SU-DHL-6 (cell line): ENCODE data around the gene ZNF622.

Experiments
- H2AFZ ChIP-seq: fragments of 200-600 bp; sonication (generic); 2 replicates; pipeline ENCODE4 v1.6.1; 2014; ENCODE audit warnings: low read depth, mild to moderate bottlenecking, moderate library complexity, mixed read lengths, antibody characterized with exemption, low read length; ENCODE audit not compliant: severe bottlenecking
- H3F3A ChIP-seq: fragments of 200-600 bp; shearing (Covaris generic); 2 replicates; pipeline ENCODE4 v1.6.0; 2016; ENCODE audit warnings: antibody characterized with exemption, mild to moderate bottlenecking; ENCODE audit not compliant: insufficient read depth
- H3K27ac ChIP-seq: fragments of 200-600 bp; sonication (generic); 2 replicates; pipeline ENCODE4 v1.5.1; 2016; ENCODE audit warnings: low read depth, mild to moderate bottlenecking, low read length, moderate library complexity, mixed read lengths
- H3K27me3 ChIP-seq: fragments of 200-600 bp; sonication (generic), shearing (Covaris generic); 2 replicates; pipeline ENCODE4 v1.6.0; 2014; ENCODE audit warnings: mild to moderate bottlenecking, low read length
- H3K36me3 ChIP-seq: fragments of 200-600 bp; sonication (generic); 2 replicates; pipeline ENCODE4 v1.6.1; 2014; ENCODE audit warnings: mild to moderate bottlenecking, low read length, mixed read lengths
- H3K4me2 ChIP-seq: fragments of 300-600, 200-600 bp; shearing (Covaris generic), sonication (generic); 2 replicates; pipeline ENCODE4 v1.6.0; 2014; ENCODE audit warnings: low read length, low read depth, mild to moderate bottlenecking; ENCODE audit not compliant: poor library complexity, severe bottlenecking
- H3K4me3 ChIP-seq: fragments of 200-600 bp; sonication (generic); 2 replicates; pipeline ENCODE4 v1.5.1; 2014; ENCODE audit warnings: antibody characterized with exemption, low read length, mild to moderate bottlenecking, mixed read lengths; ENCODE audit not compliant: insufficient read depth, poor library complexity, severe bottlenecking
- H3K79me2 ChIP-seq: fragments of 200-600 bp; sonication (generic); 2 replicates; pipeline ENCODE4 v1.6.1; 2014; ENCODE audit warnings: mild to moderate bottlenecking, low read length, moderate library complexity; ENCODE audit not compliant: insufficient read depth
- H3K9ac ChIP-seq: fragments of 200-600 bp; sonication (generic); 2 replicates; pipeline ENCODE4 v1.7.0; 2014; ENCODE audit warnings: mild to moderate bottlenecking, low read length
- H3K9me2 ChIP-seq: fragments of 200-600 bp; sonication (generic); replicated peaks from 2 replicates; pipeline ENCODE4 v1.6.1; 2014; ENCODE audit warnings: low read length; ENCODE audit not compliant: insufficient read depth
- H3K9me3 ChIP-seq: fragments of 200-600 bp; sonication (generic); 2 replicates; pipeline ENCODE4 v1.6.1; 2014; ENCODE audit warnings: low read length, mixed read lengths; ENCODE audit not compliant: insufficient read depth
- H4K20me1 ChIP-seq: fragments of 200-600 bp; sonication (generic); 2 replicates; pipeline ENCODE4 v1.6.1; 2014; ENCODE audit warnings: low read depth, mild to moderate bottlenecking, antibody characterized with exemption, low read length, moderate library complexity, mixed read lengths
- EZH2phosphoT487 ChIP-seq: fragments of 200-600 bp; sonication (generic), shearing (Covaris generic); conservative IDR thresholded peaks from 2 replicates; pipeline ENCODE4 v1.6.1; 2018; ENCODE audit warnings: mild to moderate bottlenecking, antibody characterized with exemption, low read length, moderate library complexity, mixed read lengths
- TF ChIP-seq, protein P1 (sequence below): fragments of 200-600 bp; sonication (generic); IDR thresholded peaks from one replicate; pipeline ENCODE4 v1.5.1; 2017; ENCODE audit warnings: antibody characterized with exemption, mild to moderate bottlenecking, low read length, moderate library complexity; ENCODE audit not compliant: insufficient read depth, poor library complexity, severe bottlenecking

Gene ZNF622

DNA sequence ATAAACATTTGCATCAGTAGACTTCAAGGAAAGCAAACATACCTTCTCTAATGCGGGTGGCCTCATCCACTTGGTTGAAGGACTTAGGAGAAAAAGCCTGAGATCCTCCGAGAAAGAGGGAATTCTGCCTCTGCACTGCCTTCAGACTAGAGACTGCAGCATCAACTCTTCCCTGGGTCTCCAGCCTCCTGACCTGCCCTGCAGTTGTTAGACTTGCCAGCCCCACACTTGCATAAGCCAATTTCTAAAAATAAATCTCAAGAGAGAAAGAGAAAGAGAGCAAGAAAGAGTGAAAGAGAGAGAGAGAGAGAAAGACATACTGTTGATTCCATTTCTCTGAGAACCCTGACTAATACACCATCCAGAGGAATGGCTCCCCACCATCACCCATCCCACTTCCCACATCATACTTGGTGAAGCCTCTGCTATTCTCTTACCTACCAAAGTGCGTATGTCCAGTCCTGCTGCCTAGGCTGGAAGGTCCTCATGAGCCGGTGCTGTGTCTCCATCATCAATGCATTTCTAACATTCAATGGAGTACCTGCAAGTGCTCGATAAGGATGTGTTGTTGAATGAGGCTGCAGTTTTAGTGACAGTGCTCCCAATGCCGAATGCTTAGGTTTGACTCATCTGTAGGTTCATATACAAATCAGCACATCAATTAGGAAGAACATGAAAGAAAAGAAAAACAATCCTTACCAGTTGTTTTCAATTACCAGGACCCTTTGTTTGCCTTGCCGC, 35.1 kb downstream of the ZNF622 start:
- no peak overlapping the region for H3K9ac ChIP-seq
- H2AFZ ChIP-seq = no peak overlapping the region
- H3K9me3 ChIP-seq = no peaks in the 10 kb centered on the region
- H3K4me2 ChIP-seq = no peak overlapping the region
- no peaks in the 10 kb centered on the region for H3K27me3 ChIP-seq
- H3K4me3 ChIP-seq = no peak overlapping the region
- H4K20me1 ChIP-seq = no peaks in the 10 kb centered on the region
- no peaks in the 10 kb centered on the region for H3K9me2 ChIP-seq
- no peaks in the 10 kb centered on the region for H3K79me2 ChIP-seq
- H3K36me3 ChIP-seq = no peaks in the 10 kb centered on the region
- H3K27ac ChIP-seq = no peak overlapping the region
- TF ChIP-seq EZH2phosphoT487 = no peak
- TF ChIP-seq, protein P1, sequence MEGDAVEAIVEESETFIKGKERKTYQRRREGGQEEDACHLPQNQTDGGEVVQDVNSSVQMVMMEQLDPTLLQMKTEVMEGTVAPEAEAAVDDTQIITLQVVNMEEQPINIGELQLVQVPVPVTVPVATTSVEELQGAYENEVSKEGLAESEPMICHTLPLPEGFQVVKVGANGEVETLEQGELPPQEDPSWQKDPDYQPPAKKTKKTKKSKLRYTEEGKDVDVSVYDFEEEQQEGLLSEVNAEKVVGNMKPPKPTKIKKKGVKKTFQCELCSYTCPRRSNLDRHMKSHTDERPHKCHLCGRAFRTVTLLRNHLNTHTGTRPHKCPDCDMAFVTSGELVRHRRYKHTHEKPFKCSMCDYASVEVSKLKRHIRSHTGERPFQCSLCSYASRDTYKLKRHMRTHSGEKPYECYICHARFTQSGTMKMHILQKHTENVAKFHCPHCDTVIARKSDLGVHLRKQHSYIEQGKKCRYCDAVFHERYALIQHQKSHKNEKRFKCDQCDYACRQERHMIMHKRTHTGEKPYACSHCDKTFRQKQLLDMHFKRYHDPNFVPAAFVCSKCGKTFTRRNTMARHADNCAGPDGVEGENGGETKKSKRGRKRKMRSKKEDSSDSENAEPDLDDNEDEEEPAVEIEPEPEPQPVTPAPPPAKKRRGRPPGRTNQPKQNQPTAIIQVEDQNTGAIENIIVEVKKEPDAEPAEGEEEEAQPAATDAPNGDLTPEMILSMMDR = no peak
- no peaks in the 10 kb centered on the region for H3F3A ChIP-seq

DNA sequence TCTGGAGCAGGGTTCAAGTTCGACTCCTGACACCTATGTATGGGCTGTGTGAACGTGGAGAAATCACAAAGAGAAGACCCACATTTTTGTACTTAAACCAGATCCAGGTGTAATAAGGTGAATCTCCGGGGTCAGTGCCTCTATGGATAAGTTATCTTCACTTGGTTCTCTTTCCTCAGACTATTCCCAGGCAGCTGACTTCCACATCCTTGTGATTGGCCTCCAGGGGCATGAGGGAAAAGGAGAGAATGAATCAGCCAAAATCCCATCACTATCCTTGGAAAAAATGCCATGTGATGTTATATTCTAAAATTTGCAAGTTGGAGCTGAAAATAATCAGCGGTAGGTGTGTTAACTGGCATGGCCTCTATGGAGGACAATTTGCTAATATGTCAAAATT, 37.2 kb downstream of the ZNF622 start:
- no peak for TF ChIP-seq EZH2phosphoT487
- TF ChIP-seq, protein P1 = no peak
- H4K20me1 ChIP-seq = no peaks in the 10 kb centered on the region
- no peaks in the 10 kb centered on the region for H3K9me2 ChIP-seq
- H3K9me3 ChIP-seq = no peaks in the 10 kb centered on the region
- no peaks in the 10 kb centered on the region for H3K79me2 ChIP-seq
- no peak overlapping the region for H2AFZ ChIP-seq
- H3K4me3 ChIP-seq = no peak overlapping the region
- no peak overlapping the region for H3K4me2 ChIP-seq
- H3K36me3 ChIP-seq = no peaks in the 10 kb centered on the region
- no peak overlapping the region for H3K27ac ChIP-seq
- no peak overlapping the region for H3K9ac ChIP-seq
- H3F3A ChIP-seq = no peaks in the 10 kb centered on the region
- no peaks in the 10 kb centered on the region for H3K27me3 ChIP-seq

DNA sequence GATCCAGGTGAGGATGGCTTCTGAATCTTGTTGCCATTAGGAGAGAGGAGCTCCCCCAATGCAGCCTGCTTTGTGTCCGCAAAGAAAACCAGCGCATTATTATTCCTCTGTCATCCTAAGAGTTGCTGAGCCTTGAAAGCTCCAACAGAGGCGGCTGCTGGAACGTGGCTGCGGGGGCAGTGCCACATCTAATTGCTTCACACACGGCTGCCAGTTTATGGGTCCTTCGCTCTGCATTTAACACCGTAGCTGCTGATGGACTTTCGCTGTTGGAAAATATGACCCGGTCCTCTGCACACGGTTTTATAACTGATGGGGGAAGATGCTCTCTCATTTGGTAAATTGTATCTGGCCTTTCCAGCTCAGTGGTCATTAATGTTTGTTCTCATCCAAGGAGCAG, 38.0 kb downstream of the ZNF622 start:
- Histone ChIP-seq H3F3A (no peaks in the 10 kb centered on the region), H3K4me3 (no peak overlapping the region), H4K20me1 (no peaks in the 10 kb centered on the region), H3K36me3 (no peaks in the 10 kb centered on the region), H3K9me2 (no peaks in the 10 kb centered on the region), H2AFZ (no peak overlapping the region), H3K27ac (no peak overlapping the region), H3K9me3 (no peaks in the 10 kb centered on the region), H3K4me2 (no peak overlapping the region), H3K9ac (no peak overlapping the region), H3K79me2 (no peaks in the 10 kb centered on the region), H3K27me3 (no peaks in the 10 kb centered on the region)
- TF ChIP-seq EZH2phosphoT487 = no peak
- TF ChIP-seq, protein P1 = no peak
